Natural killer cell (primary cell): ENCODE results near the gene MAN1A1. TPM values are rescaled to one million over a fixed set of nuclear protein-coding genes. Genes with fewer than 3 reads are reported as not detected.

Source experiments
- ATAC-seq, 3 donors: fragments of 150-1000 bp in 2 of 3; fragments of 200-7000 bp in 1 of 3; cut with Tn5 transposase; 1 replicate in 1 of 3; 2 replicates in 2 of 3; pipeline ENCODE4 v1.10.0; 2021; ENCODE audit warnings: mild to moderate bottlenecking in 2 of 3, moderate library complexity in 2 of 3
- DNase-seq, 2 donors: peaks; one replicate each; pipeline versions ENCODE4 v3.0.0 to v3.0.0-alpha.2; 2013 to 2021; ENCODE audit warnings: mixed read lengths in 1 of 2
- H3K27ac ChIP-seq: one replicate; pipeline ENCODE4 v1.5.1; 2013; ENCODE audit warnings: mild to moderate bottlenecking, low read length
- H3K27me3 ChIP-seq: one replicate; pipeline ENCODE4 v1.6.1; 2013; ENCODE audit warnings: low read length; ENCODE audit not compliant: control insufficient read depth, insufficient read depth
- H3K36me3 ChIP-seq: one replicate; pipeline ENCODE4 v1.6.1; 2013; ENCODE audit warnings: low read length; ENCODE audit not compliant: control insufficient read depth, insufficient read depth
- H3K4me1 ChIP-seq: one replicate; pipeline ENCODE4 v1.6.1; 2013; ENCODE audit warnings: low read length; ENCODE audit not compliant: control insufficient read depth, insufficient read depth
- H3K4me3 ChIP-seq: one replicate; pipeline ENCODE4 v1.5.1; 2013; ENCODE audit warnings: low read length
- H3K9me3 ChIP-seq: one replicate; pipeline ENCODE4 v1.6.1; 2013; ENCODE audit warnings: low read length; ENCODE audit not compliant: control insufficient read depth, insufficient read depth
- H3K27ac Mint-ChIP-seq, 2 donors: one replicate each; pipeline ENCODE4 v1.8.0; 2022; ENCODE audit warnings: mild to moderate bottlenecking in 2 of 2, mixed read lengths in 2 of 2, moderate library complexity in 1 of 2
- H3K27me3 Mint-ChIP-seq, 2 donors: one replicate each; pipeline ENCODE4 v1.8.0; 2022; ENCODE audit warnings: low read depth in 2 of 2, mixed read lengths in 2 of 2
- H3K36me3 Mint-ChIP-seq: one replicate; pipeline ENCODE4 v1.8.0; 2022; ENCODE audit warnings: mixed read lengths
- H3K4me1 Mint-ChIP-seq, 2 donors: one replicate each; pipeline ENCODE4 v1.8.0; 2022; ENCODE audit warnings: mixed read lengths in 2 of 2
- H3K4me3 Mint-ChIP-seq: one replicate; pipeline ENCODE4 v1.8.0; 2022; ENCODE audit warnings: mild to moderate bottlenecking, moderate library complexity, mixed read lengths
- H3K9me3 Mint-ChIP-seq, 2 donors: one replicate each; pipeline ENCODE4 v1.8.0; 2022; ENCODE audit warnings: mixed read lengths in 2 of 2
- WGBS: methylation state at CpG from one replicate; pipeline ENCODE4 v1.1.7; 2013; ENCODE audit warnings: missing lambda C conversion rate; ENCODE audit not compliant: insufficient coverage; 5-methylcytosine and 5-hydroxymethylcytosine counted together
- intact Hi-C: fragments of 100-400 bp; cut with micrococcal nuclease; formaldehyde crosslinking; loops from one replicate; pipeline ENCODE4 v1.14.2; 2022
- total RNA-seq, 4 donors: library from RNA; stranded (reverse); fragments of 120-200 nt in 1 of 4; gene quantifications; one replicate each; pipeline versions ENCODE4 v1.2.3 to v1.2.4, GENCODE V29; 2013 to 2022
- TF ChIP-seq, protein P1 (sequence below): fragments of 200-600 bp; IDR thresholded peaks from one replicate; pipeline ENCODE4 v1.8.0; 2022; ENCODE audit warnings: antibody characterized with exemption

The MAN1A1 gene
- total RNA-seq, 3 donors from 2014 or later (not counting 1 experiment from before 2014, with no cell fraction given), result 45.6 to 54.6 (median 53.6) TPM

DNA sequence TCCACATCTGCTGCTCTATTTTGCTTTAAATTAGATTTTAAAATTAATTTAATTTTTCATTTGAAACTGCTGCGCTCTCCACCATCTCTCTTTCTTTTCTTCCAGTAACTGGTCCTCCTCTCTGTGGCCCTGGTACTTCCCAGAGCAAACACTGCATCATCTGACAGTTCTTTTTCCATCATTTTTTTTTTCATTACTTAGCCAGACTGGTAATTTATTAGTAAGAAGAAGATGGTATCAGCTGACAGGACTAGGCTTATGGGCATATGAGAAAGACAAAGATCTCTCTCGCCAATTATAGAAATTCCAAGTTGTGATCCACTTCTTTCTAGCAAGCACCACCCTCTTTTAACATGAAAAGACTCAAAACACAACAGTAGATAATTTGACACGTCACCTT is 197.4 kb downstream of the MAN1A1 start:
- DNase-seq (no peak), ATAC-seq (no peak)
- TF ChIP-seq, protein P1, sequence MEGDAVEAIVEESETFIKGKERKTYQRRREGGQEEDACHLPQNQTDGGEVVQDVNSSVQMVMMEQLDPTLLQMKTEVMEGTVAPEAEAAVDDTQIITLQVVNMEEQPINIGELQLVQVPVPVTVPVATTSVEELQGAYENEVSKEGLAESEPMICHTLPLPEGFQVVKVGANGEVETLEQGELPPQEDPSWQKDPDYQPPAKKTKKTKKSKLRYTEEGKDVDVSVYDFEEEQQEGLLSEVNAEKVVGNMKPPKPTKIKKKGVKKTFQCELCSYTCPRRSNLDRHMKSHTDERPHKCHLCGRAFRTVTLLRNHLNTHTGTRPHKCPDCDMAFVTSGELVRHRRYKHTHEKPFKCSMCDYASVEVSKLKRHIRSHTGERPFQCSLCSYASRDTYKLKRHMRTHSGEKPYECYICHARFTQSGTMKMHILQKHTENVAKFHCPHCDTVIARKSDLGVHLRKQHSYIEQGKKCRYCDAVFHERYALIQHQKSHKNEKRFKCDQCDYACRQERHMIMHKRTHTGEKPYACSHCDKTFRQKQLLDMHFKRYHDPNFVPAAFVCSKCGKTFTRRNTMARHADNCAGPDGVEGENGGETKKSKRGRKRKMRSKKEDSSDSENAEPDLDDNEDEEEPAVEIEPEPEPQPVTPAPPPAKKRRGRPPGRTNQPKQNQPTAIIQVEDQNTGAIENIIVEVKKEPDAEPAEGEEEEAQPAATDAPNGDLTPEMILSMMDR, result no peak
- H3K4me3 Mint-ChIP-seq, result no peak overlapping the region
- WGBS, result 89% methylated on average over 3 of the region's 3 CpGs
- H3K27me3 Mint-ChIP-seq, result peaks cover 0 to 3% of the 10 kb centered on the region in 2 donors
- Histone ChIP-seq H3K4me3 (no peak overlapping the region), H3K27ac (no peak overlapping the region), H3K27me3 (no peaks in the 10 kb centered on the region), H3K36me3 (no peaks in the 10 kb centered on the region), H3K9me3 (peaks cover 4% of the 10 kb centered on the region), H3K4me1 (peaks cover 5% of the 10 kb centered on the region)
- no peaks in the 10 kb centered on the region for H3K9me3 Mint-ChIP-seq
- peaks cover 17 to 23% of the 10 kb centered on the region in 2 donors for H3K4me1 Mint-ChIP-seq
- no peak overlapping the region for H3K27ac Mint-ChIP-seq
- H3K36me3 Mint-ChIP-seq, result no peaks in the 10 kb centered on the region
- intact Hi-C loops, result no loop called here

DNA sequence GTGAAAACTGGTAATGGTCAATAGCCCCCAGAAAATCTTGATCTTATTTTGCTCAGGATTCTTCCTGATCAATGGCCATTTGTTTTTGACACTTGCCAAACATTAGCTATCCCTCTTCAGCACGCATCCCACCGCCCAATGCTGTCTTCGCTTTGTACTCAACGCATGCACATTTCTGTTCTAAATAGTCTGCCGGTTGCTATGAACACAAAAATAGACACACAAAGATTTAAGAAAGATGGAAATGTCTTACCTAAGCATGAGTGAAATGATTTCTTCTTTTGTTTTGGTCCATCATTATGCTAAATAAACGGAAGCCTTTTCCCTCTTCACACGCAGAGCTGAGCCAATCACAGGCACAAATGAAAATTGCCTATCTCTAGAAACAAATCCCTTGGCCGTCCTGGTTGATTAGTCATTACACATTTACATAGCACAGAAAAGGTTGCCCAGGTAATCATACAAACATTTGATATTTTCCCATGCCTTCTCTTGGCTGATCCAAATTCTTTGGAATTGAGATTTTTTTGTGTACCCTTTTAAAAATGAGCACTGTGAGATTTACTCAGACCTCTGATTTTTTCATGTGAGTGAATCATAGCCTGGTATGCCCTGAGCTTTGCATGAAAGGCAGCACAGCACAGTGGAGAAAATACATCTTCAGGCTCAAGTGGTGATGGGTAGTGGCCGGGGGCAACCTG is 200.6 kb downstream of the MAN1A1 start:
- H3K27me3 Mint-ChIP-seq, result peaks cover 0 to 3% of the 10 kb centered on the region in 2 donors
- intact Hi-C loops, result no loop called here

DNA sequence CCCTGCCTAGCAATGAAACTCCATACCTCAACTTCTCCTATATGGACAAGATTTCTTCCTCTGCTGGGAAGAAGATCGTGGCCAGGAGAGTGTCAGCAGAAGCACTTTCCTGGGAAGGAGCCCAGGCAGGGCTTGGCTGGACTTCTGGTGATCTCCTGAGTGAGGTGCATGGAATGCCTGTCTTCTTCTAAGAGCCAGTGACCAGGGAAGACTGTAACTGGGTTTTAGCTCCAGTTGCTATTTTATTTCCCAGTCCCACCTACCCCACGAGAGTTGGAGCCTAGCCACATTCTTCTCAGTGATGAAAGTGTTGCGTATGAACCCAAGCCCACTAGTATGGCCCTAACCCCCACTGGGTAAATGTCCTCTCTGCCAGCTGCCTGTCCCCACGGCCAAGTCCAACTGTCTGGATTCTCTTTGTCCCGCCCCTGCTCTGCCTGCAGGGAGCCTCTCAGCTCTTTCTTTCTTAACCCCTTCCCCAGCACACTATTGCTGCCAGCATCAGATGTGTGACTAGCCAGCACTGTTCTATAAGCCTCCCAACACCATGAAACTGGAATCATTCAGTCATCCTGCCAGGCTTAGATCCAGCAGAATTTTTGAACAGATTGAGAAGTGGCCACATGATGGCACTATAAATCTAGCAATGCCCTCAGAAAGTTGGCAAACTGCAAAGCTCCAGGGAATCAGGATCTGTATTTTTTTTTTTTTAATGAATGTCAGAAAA is 201.3 kb downstream of the MAN1A1 start:
- peaks cover 30 to 39% of the 10 kb centered on the region in 2 donors for H3K4me1 Mint-ChIP-seq
- no peaks in the 10 kb centered on the region for H3K36me3 Mint-ChIP-seq
- no peak overlapping the region for H3K27ac ChIP-seq
- no peak overlapping the region for H3K4me3 ChIP-seq
- TF ChIP-seq, protein P1, result peak; percentile 43
- WGBS, result 91% methylated on average over 5 of the region's 5 CpGs
- intact Hi-C loops, result no loop called here
- H3K4me1 ChIP-seq, result peaks cover 9% of the 10 kb centered on the region
- DNase-seq, result peak in 1 of 2 donors; percentile 40
- H3K4me3 Mint-ChIP-seq, result no peak overlapping the region
- H3K27me3 ChIP-seq, result no peaks in the 10 kb centered on the region
- peak overlapping the region in 1 of 2 donors; percentile 19 for H3K27ac Mint-ChIP-seq
- H3K27me3 Mint-ChIP-seq, result peaks cover 0 to 3% of the 10 kb centered on the region in 2 donors
- ATAC-seq, result no peak
- no peaks in the 10 kb centered on the region for H3K36me3 ChIP-seq
- H3K9me3 Mint-ChIP-seq, result no peaks in the 10 kb centered on the region
- peaks cover 4% of the 10 kb centered on the region for H3K9me3 ChIP-seq

More for the DNA sequence above, 200.6 kb downstream of the MAN1A1 start:
- peaks cover 4% of the 10 kb centered on the region for H3K9me3 ChIP-seq
- H3K27me3 ChIP-seq, result no peaks in the 10 kb centered on the region
- H3K36me3 ChIP-seq, result no peaks in the 10 kb centered on the region
- H3K27ac ChIP-seq, result no peak overlapping the region
- TF ChIP-seq, protein P1, result no peak
- H3K9me3 Mint-ChIP-seq, result no peaks in the 10 kb centered on the region
- H3K4me1 ChIP-seq, result peaks cover 9% of the 10 kb centered on the region
- no peak overlapping the region for H3K27ac Mint-ChIP-seq
- DNase-seq (no peak), ATAC-seq (no peak)
- H3K4me3 Mint-ChIP-seq, result no peak overlapping the region
- peaks cover 30 to 39% of the 10 kb centered on the region in 2 donors for H3K4me1 Mint-ChIP-seq
- H3K36me3 Mint-ChIP-seq, result no peaks in the 10 kb centered on the region
- H3K4me3 ChIP-seq, result no peak overlapping the region
- 91% methylated on average over 9 of the region's 9 CpGs for WGBS
